Activated T-cell treated with anti-CD3 and anti-CD28 coated beads for 24 hours (primary cell): ENCODE data around the gene REXO1.

Experiments
- DNase-seq: peaks from one replicate; pipeline ENCODE4 v3.0.0-alpha.2; 2020; ENCODE audit warnings: low read depth

REXO1 gene

DNA sequence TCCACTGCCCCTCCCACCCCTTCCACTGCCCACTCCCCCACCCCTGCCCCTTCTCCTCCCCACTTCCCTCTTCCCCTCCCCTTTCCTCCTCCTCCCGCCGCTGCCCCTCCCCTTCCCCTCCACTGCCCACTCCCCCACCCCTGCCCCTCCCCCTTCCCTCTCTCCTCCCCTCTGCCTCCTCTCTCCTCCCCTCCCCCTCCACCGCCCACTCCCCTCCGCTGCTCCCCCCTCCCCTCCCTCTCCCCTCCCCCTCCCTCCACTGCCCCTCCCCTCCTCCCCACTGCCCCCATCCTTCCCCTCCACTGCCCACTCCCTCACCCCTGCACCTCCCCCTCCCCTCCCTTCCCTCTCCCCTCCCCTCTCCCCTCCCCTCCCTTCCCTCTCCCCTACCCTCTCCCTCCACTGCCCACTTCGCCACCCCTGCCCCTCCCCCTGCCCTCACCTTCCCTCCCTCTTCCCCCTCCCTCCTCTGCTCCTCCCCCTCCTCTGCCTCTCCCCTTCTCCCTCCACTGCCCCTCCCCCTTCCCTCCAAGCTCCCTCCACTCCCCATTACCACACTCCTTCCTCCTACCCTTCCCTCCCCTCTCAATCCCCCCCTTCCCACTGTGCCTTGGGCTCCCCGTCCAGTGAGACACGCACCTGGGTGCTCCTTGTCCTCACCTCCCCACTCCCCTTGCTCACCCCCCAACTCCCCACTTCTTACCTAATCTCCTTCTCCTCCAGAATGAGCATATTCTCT is 58.1 kb downstream of the REXO1 start:
- DNase-seq, result no peak

DNA sequence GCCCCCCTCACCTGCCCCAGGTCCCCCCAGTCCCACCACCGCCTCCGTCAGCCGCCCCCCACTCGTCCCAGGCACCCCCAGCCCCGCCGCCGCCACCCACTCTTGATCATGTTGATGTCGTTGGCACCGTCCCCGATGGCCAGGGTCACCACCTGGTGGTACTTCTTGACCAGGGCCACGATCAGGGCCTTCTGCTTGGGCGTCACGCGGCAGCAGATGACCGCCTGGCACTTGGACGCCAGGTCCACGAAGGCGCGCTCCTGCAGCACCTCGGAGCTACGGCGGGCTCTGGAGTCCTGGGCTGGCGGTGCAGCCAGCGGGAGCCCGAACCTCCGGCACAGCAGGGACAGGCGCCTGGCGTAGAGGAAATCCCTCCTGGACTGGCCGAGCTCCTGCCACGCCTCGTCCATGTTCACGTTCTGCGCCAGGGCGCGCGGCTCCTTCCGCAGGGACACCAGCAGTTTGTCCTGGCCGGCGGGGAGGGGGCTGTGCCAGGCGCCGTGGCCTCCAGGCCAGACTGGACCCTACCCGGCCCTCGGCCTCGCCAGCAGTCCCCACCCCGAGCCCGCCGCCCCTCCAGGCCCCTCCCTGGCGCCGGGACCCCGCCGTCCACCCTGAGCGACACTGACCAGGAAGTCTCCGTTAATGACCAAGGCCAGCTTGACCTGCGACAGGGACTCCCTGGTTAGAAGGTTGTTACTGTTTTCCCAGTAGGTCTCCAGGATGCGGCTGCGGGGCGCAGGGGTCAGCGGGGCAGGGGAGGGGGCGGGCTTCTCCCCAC is 58.8 kb downstream of the REXO1 start:
- DNase-seq, result no peak

GRCh38 chr19:1787116-1787515 is 61.2 kb downstream of the REXO1 start:
- no peak for DNase-seq

DNA sequence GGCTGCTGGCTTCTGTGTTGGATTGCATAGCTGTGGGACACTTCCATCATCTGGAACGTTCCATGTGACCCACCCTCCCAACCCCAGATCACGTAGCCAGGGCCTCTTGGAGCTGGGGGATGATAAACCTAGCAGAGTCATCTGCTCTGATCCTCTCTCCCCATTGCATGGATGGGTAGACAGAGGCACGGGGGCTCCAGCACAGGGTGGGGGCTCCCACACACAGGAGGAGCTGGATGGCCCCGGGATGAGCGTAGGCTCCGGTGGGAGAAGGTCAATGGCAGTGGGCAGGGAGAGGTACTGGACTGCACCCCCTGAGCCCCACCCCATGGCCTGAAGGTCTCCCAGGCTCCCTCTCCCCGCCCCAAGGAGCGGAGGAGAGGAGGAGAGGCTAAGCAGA is 61.6 kb downstream of the REXO1 start:
- no peak for DNase-seq

- DNase-seq, result no peak
These were observed 63.0 kb downstream of the REXO1 start for GRCh38 chr19:1785310-1785709.

DNA sequence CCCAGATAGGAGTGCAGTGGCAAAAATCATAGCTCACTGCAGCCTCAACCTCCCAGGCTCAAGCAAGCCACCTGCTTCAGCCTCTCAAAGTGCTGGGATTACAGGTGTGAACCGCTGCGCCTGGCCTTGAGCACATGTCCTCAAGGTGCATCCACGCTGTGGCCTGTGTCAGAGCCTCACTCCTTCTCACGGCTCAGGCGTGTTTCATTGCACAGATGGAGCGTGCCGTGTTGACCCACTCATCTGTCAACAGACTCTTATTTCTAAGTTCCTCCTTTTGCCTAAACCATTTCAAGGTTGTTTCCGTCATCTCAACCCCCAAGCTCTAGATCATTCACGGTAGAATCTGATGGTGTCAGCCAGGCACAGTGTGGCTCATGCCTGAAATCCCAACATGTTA is 64.4 kb downstream of the REXO1 start:
- DNase-seq, result no peak

GRCh38 chr19:1783354-1783753 is 64.9 kb downstream of the REXO1 start:
- no peak for DNase-seq

GRCh38 chr19:1782521-1782920 is 65.8 kb downstream of the REXO1 start:
- DNase-seq, result no peak

DNA sequence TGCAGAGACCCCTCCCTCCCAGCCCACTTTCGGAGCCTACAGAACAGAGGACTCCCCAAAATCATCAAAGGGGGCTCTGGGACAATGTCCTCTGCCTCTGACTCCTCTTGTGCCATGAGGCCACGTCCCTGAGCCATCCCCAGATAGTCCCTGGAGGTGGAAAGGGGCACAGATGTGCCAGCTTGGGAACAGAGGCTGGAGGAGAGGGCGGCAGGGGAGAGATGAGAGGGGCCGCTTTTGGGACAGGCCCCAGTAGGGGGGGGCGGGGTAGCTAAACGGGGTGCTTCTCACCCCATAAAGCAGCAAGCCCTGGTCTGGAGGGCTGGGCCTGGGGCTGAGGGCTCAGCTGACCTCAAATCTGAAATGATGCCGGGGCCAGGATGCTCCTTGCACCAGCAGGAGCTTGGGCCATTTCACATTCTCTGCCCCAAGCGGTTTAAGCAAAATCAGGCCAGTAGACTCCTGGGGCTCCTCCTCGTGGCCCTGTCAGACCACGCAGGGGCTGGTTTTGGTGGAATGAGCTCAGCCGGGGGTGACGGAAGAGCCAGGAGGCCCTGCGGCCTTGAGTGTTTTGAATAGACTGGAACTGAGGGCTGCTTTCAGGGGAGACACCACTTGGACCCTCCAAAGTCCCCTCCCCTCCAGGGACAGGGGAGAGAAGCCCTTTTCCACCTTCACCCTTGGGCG is 67.9 kb downstream of the REXO1 start:
- DNase-seq, result no peak

DNA sequence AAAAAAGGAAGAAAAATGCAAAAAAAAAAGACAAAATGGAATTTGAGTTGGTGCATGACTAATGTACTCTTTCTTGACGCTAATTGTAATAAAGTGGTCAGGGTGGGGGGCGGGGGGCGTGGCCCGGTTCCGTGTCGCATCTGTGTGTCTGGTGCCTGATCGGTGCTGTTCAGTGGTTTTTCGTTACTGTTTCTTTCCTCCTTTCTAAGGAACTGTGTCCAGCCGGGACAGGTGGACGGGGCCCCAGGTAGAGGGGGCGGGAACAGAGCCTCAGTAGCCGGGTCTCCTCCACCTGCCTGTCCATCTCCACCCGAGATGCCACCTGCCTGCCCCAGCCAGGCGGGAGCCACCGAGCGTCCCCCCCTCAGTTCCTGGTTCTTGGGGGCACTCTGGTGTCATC is 68.7 kb downstream of the REXO1 start:
- no peak for DNase-seq

DNA sequence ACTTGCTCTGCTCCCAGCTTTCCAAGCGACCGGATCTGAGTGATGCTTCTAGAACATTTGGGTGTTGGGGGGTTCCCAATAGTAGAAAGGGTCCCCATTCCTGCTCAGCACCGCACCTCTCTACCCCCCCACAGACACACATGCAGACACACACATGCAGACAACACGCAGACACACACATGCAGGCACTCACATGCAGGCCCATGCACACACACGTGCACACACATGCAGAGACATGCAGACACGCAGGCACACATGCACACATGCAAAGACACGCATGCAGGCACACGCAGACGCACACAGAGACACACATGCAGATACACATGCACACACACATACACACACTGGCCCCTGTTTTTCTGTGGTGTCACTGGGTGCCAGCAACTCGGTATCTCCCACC is 71.1 kb downstream of the REXO1 start:
- no peak for DNase-seq

DNA sequence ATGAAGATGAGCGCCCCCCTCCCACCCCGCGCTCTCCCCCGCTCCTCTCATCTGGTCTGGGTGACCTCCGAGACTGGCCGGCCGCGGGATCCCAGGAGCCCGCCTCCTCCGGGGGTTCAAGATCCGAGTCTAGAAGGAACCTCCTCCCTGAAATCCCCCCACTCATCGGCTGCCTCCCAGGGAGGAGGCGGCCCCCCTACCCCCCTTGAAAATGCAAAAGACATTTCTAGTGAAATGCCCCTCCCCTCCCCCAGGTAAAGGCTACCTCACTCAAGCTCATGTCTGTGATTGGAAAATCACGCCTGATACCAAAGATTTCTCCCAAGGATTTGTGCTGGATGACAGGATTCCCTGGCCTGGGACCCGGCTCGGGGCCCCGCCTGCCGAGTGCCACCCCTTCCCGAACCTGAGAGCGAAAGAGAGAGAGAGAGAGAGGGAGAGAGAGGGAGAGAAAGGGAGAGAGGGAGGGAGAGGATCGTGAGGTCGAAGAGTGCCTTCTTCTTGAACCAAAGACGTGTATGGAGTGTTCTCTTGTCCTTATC is 71.6 kb downstream of the REXO1 start:
- DNase-seq, result no peak

- DNase-seq, result no peak
These were observed 72.2 kb downstream of the REXO1 start for GRCh38 chr19:1775951-1776605.

DNA sequence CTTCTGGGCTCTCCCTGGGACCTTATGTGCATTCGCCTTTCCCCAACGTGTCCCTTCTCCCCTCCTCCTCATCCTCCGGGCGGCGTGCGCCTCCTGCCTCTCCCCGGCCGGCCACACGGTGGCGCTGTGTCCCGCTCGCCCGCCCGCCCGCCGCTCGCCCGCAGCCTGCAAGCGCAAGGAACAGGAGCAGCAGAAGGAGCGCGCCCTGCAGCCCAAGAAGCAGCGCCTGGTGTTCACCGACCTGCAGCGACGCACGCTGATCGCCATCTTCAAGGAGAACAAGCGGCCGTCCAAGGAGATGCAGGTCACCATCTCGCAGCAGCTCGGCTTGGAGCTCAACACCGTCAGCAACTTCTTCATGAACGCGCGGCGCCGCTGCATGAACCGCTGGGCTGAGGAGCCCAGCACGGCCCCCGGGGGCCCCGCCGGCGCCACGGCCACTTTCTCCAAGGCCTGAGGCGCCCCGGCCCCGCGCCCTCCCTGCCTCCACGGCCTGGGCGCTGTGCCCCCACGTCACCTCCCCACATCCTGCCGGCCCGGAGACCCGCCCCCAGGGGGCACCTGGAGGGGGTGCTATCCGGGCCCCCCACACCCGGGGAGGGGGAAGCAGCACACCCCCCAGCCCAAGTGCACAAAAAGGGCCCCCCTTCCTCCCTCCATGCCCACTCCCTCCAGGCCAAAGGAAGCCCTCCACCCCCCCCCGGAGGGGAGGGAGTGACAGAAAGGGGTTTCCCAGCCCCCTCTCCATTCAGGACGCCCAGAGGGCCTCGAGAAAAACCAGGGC is 73.1 kb downstream of the REXO1 start:
- DNase-seq, result no peak

- DNase-seq, result no peak
These were observed 75.1 kb downstream of the REXO1 start for GRCh38 chr19:1773184-1773583.

DNA sequence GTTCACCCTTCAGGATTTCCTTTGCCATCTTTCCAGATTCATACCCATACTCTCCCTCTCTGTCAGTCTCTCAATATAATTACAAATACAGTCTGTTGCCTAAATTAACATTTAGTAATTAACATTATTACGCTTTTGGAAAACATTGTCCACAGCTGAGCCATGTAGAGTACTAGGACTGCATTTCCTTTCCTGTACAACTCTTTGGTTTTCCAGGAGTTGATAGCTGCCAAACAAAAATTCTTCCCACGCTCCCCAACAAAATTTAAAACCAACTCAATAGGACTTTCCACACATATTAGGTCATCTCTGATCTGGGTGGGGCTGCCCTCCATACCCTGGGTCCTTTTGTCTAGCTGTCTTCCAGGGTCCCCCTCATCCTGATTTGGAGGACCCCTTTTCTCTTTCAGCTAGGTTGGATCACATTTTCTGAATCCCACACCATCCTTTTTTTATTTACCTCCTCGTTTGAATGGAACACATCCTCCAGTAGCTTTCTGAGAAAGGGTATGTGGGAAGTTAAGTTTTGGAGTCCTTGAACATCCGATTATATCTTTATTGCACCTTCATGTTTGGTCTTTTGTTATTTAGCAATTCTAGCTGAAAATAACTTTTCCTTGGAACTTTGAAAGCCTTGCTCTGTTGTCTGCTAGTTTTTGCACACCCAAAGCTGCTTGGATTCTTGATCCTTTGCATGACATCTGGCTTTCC is 77.3 kb downstream of the REXO1 start:
- no peak for DNase-seq

DNA sequence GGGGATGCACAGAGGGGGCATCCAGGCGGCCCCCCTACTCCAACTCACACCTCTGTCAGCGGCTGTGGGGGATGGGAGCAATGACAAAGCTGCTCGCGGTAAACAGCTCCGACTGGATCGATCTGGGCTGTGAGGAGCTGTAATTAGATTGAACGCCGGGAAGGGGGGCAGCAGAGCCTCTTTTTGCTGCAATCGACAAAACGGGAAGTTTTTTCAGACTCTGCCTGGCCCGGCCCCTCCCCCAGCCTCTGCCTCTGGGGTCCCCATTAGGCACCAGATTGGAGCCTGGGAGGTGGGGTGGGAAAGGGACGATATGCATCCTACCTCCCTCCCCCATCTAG is 78.7 kb downstream of the REXO1 start:
- DNase-seq, result no peak

DNA sequence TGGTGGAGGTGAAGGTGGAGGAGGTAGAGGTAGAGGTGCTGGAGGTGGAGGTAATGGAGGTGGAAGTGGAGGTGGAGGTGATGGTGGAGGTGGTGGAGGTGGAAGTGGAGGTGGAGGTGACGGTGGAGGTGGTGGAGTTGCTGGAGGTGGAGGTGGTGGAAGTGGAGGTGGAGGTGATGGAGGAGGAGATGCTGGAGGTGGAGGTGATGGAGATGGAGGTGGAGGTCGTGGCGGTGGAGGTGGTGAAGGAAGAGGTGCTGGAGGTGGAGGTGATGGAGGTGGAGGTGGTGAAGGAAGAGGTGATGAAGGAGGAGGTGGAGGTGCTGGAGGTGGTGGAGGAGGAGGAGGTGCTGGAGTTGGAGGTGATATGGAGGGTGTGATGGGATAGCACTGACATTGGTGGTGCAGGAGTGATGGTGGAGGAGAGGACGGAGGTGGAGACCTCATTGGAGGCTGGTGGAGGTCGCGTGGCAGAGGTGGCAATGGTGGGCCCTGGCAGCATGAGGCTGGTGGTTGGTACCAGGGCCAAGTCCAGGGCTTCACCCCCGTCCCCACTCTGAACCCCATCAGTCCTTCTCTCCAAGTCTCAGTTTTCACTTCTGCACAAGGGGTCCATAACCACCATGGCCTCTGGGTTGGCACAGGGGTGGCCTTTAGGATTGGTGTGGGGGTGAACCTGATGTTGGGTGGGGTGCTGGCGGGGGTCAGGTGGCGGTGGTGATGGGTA is 79.2 kb downstream of the REXO1 start:
- DNase-seq, result no peak

GRCh38 chr19:1768248-1768647 is 80.0 kb downstream of the REXO1 start:
- no peak for DNase-seq

DNA sequence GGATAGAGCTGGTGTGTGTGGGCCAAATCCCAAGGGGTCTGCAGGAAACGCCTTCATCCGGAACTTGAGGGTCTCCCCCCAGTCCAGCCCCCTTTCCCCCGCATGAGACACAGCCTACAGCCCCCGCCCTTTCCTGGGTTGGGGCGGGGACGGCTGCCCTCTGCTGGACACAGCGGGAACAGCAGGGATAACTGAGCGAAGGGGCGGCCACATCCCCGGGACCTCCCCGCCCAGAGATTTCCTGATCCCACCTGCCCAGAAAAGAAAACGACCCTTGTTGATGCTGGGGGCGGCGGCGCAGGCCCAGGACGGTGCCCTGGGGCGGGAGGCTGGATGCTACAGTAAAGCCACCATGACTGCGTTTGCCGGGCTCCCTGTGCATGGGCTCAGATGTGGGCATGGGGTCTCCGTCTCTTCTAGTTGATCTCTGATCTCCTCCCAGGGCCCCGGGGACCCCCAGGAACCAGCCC is 80.8 kb downstream of the REXO1 start:
- peak; percentile 52 for DNase-seq
